HG03378 (cell line): ENCODE measurements around the gene PTRHD1.
"Not testable (repeated sequence)": the region's sequence is repeated elsewhere in the genome, so short reads cannot be mapped to it uniquely, and the experiment has no call there.

Experiments used
- ATAC-seq: cut with Tn5 transposase; IDR thresholded peaks from one replicate; pipeline ENCODE4 v1.9.1; 2021; ENCODE audit warnings: mild to moderate bottlenecking, moderate library complexity; ENCODE audit not compliant: unreplicated experiment

Gene PTRHD1

GRCh38 chr2:24813691-24814137, 20.5 kb upstream of the PTRHD1 start:
- ATAC-seq: no peak

- ATAC-seq: no peak
Measured at GRCh38 chr2:24809316-24810007, 16.3 kb upstream of the PTRHD1 start.

GRCh38 chr2:24806661-24807036, 13.5 kb upstream of the PTRHD1 start:
- no peak for ATAC-seq

- not testable (repeated sequence) for ATAC-seq
Measured at GRCh38 chr2:24805811-24806660, 12.8 kb upstream of the PTRHD1 start.

GRCh38 chr2:24800487-24800886, 7.3 kb upstream of the PTRHD1 start:
- ATAC-seq: not testable (repeated sequence)

GRCh38 chr2:24797644-24798043, 4.5 kb upstream of the PTRHD1 start:
- ATAC-seq: no peak

- peak; percentile 2 for ATAC-seq
Measured at GRCh38 chr2:24793761-24794435, 707 bp upstream of the PTRHD1 start.

GRCh38 chr2:24792542-24792873, 683 bp downstream of the PTRHD1 start:
- no peak for ATAC-seq

- ATAC-seq: no peak
Measured at GRCh38 chr2:24791452-24791851, 1.7 kb downstream of the PTRHD1 start.

- ATAC-seq: no peak
Measured at GRCh38 chr2:24788816-24789215, 4.4 kb downstream of the PTRHD1 start.

GRCh38 chr2:24787532-24787931, 5.7 kb downstream of the PTRHD1 start:
- ATAC-seq: no peak

- ATAC-seq: peak; percentile 91
Measured at GRCh38 chr2:24785671-24786321, 7.4 kb downstream of the PTRHD1 start.

GRCh38 chr2:24783641-24784040, 9.6 kb downstream of the PTRHD1 start:
- no peak for ATAC-seq

- no peak for ATAC-seq
Measured at GRCh38 chr2:24779116-24779515, 14.1 kb downstream of the PTRHD1 start.

GRCh38 chr2:24774373-24774772, 18.8 kb downstream of the PTRHD1 start:
- ATAC-seq: no peak

- ATAC-seq: no peak
Measured at GRCh38 chr2:24771764-24772586, 21.2 kb downstream of the PTRHD1 start.

GRCh38 chr2:24771061-24771460, 22.1 kb downstream of the PTRHD1 start:
- ATAC-seq: no peak

GRCh38 chr2:24768601-24769000, 24.6 kb downstream of the PTRHD1 start:
- ATAC-seq: no peak

GRCh38 chr2:24768013-24768412, 25.2 kb downstream of the PTRHD1 start:
- no peak for ATAC-seq

GRCh38 chr2:24766609-24767008, 26.6 kb downstream of the PTRHD1 start:
- no peak for ATAC-seq
